GM21717 (cell line): ENCODE measurements around the gene GPC6.

Source experiments
- ATAC-seq: cut with Tn5 transposase; IDR thresholded peaks from one replicate; pipeline ENCODE4 v1.9.1; 2021; ENCODE audit warnings: mild to moderate bottlenecking, moderate library complexity; ENCODE audit not compliant: unreplicated experiment

GPC6 gene

GRCh38 chr13:94073007-94073744, 846.6 kb downstream of the GPC6 start:
- no peak for ATAC-seq

GRCh38 chr13:94079876-94080275, 853.3 kb downstream of the GPC6 start:
- no peak for ATAC-seq

GRCh38 chr13:94080527-94080926, 853.9 kb downstream of the GPC6 start:
- ATAC-seq, result no peak

- ATAC-seq, result no peak
Observed at GRCh38 chr13:94087100-94087499, 860.5 kb downstream of the GPC6 start.

- ATAC-seq, result no peak
Observed at GRCh38 chr13:94088742-94089141, 862.1 kb downstream of the GPC6 start.

GRCh38 chr13:94090773-94091480, 864.3 kb downstream of the GPC6 start:
- no peak for ATAC-seq

- no peak for ATAC-seq
Observed at GRCh38 chr13:94093652-94094315, 867.2 kb downstream of the GPC6 start.

GRCh38 chr13:94109715-94110374, 883.2 kb downstream of the GPC6 start:
- ATAC-seq, result no peak

- ATAC-seq, result no peak
Observed at GRCh38 chr13:94112227-94112626, 885.6 kb downstream of the GPC6 start.

- ATAC-seq, result no peak
Observed at GRCh38 chr13:94112731-94113130, 886.1 kb downstream of the GPC6 start.

GRCh38 chr13:94113245-94113644, 886.6 kb downstream of the GPC6 start:
- no peak for ATAC-seq

GRCh38 chr13:94114166-94114565, 887.6 kb downstream of the GPC6 start:
- ATAC-seq, result no peak

GRCh38 chr13:94115054-94115453, 888.4 kb downstream of the GPC6 start:
- no peak for ATAC-seq

- no peak for ATAC-seq
Observed at GRCh38 chr13:94119360-94119936, 892.8 kb downstream of the GPC6 start.

GRCh38 chr13:94120878-94121277, 894.3 kb downstream of the GPC6 start:
- no peak for ATAC-seq

- ATAC-seq, result no peak
Observed at GRCh38 chr13:94121686-94122085, 895.1 kb downstream of the GPC6 start.

GRCh38 chr13:94122300-94122915, 895.8 kb downstream of the GPC6 start:
- no peak for ATAC-seq

- ATAC-seq, result no peak
Observed at GRCh38 chr13:94123557-94123956, 897.0 kb downstream of the GPC6 start.

- no peak for ATAC-seq
Observed at GRCh38 chr13:94128430-94128829, 901.8 kb downstream of the GPC6 start.

GRCh38 chr13:94129490-94129894, 902.9 kb downstream of the GPC6 start:
- ATAC-seq, result no peak

GRCh38 chr13:94138831-94139230, 912.2 kb downstream of the GPC6 start:
- ATAC-seq, result no peak
